ENCODE data around the gene FOXC2.

The FOXC2 gene

GRCh38 chr16:86618431-86619238 lies 52.0 kb downstream of the FOXC2 start:
- no peak for DNase-seq (ENCODE audit: low read depth)
